Fibroblast of mammary gland (primary cell): ENCODE measurements around the gene RPS6KB2.

Experiments
- DNase-seq: peaks from one replicate; pipeline ENCODE4 v3.0.0-alpha.2; 2010; ENCODE audit warnings: low read depth
- H3K4me3 ChIP-seq: 2 replicates; pipeline ENCODE4 v1.5.1; 2011; ENCODE audit warnings: low read depth, mild to moderate bottlenecking, low read length, moderate library complexity; ENCODE audit not compliant: control insufficient read depth
- TF ChIP-seq, protein P1 (sequence below): conservative IDR thresholded peaks from 2 replicates; pipeline ENCODE4 v1.5.1; 2011; ENCODE audit warnings: low read depth, low read length, inconsistent platforms; ENCODE audit not compliant: control insufficient read depth, insufficient read depth

Gene RPS6KB2

DNA sequence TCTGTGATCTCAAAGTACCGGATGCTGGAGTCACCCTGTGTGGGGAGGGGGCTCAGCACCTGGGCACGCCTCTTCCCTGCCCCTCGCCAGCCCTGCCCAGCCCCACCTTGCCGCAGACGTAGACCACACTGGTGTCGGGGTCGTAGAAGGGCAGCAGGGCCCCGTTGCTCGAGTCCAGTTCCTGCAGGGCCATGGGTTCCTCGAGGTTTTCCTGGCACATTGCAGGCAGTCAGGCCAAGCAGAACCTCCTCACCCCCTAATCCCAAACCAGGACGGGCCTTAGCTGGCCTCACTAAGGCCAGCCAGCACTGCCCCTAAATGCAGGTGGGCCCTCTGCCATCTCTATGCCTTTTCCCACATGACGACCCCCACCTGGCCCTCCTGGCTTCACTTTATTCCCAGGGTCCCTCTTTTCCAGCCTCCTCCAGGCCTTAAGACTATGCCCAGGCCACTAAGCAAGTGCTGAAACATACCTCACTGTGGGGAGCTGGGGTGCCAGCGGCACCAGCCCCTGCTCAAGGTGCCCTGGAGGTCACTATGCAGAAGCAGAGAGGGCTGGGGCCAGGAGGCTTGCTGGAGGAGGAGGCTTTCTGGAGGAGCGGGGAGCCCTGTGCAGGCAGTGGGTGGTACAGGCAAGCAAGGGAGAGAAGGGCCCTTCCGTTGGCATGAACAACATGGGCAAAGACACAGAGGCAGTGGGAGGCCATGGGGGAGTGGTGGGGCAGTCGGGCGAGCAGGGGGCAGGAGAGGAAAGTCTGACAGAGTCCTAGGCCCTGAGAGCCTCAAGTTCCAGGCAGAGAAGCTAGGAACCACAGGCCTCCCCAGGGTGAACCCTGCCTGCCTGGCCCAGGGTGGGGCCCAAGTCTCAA, 12.2 kb downstream of the RPS6KB2 start:
- TF ChIP-seq, protein P1, sequence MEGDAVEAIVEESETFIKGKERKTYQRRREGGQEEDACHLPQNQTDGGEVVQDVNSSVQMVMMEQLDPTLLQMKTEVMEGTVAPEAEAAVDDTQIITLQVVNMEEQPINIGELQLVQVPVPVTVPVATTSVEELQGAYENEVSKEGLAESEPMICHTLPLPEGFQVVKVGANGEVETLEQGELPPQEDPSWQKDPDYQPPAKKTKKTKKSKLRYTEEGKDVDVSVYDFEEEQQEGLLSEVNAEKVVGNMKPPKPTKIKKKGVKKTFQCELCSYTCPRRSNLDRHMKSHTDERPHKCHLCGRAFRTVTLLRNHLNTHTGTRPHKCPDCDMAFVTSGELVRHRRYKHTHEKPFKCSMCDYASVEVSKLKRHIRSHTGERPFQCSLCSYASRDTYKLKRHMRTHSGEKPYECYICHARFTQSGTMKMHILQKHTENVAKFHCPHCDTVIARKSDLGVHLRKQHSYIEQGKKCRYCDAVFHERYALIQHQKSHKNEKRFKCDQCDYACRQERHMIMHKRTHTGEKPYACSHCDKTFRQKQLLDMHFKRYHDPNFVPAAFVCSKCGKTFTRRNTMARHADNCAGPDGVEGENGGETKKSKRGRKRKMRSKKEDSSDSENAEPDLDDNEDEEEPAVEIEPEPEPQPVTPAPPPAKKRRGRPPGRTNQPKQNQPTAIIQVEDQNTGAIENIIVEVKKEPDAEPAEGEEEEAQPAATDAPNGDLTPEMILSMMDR = no peak
- H3K4me3 ChIP-seq = no peak overlapping the region
- no peak for DNase-seq

DNA sequence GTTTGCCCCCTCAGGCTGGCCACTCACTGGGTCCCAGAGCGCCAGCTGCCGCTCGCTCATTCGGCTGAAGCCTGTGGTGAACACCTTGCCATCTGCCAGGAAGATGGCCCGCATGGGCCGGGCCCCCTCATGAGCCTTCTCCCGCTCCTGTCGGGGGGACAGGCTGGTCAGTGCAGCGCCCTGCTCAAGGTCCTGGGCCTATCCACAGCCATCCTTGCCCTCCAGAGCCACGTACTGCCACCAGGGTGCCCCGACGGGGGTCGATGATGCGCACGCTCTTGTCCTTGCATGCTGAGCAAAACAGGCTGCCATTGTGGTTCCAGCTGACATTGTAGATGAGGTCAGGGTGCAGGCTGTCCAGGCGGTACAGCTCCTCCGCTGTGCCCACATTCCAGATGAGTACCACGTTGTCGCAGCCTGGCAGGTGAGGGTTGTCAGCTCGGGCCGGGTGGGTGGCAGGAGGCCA, 12.8 kb downstream of the RPS6KB2 start:
- no peak overlapping the region for H3K4me3 ChIP-seq
- no peak for DNase-seq
- TF ChIP-seq, protein P1 = no peak

DNA sequence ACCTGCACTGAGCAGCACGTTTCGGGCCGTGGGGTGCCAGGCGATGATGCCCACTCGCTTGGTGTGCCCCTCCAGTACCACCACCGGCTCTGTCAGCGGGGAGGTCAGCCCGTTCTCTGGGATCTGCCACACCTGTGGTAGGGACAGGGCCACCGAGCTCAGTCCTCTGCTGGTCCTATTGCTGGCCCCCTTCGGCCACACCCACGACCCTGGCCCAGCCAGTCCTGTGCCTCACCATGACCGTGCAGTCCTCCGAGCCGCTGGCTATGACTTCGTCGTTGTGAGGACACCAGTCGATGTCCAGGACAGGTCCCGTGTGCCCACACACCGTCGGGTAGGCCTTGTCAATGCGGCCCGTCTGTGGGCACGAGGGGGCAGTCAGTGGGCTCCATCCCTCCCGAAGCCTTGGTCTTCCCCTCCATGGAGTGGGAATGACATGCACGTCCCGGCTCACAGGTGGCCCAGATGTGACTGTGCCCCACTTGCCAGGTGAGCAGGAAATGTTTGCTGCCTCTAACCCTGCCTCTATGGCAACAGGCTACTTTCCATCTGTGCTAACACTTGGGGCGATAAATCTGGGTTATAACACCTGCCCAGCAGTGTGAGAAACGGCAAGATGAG, 13.5 kb downstream of the RPS6KB2 start:
- DNase-seq = no peak
- TF ChIP-seq, protein P1 = no peak
- H3K4me3 ChIP-seq = no peak overlapping the region

DNA sequence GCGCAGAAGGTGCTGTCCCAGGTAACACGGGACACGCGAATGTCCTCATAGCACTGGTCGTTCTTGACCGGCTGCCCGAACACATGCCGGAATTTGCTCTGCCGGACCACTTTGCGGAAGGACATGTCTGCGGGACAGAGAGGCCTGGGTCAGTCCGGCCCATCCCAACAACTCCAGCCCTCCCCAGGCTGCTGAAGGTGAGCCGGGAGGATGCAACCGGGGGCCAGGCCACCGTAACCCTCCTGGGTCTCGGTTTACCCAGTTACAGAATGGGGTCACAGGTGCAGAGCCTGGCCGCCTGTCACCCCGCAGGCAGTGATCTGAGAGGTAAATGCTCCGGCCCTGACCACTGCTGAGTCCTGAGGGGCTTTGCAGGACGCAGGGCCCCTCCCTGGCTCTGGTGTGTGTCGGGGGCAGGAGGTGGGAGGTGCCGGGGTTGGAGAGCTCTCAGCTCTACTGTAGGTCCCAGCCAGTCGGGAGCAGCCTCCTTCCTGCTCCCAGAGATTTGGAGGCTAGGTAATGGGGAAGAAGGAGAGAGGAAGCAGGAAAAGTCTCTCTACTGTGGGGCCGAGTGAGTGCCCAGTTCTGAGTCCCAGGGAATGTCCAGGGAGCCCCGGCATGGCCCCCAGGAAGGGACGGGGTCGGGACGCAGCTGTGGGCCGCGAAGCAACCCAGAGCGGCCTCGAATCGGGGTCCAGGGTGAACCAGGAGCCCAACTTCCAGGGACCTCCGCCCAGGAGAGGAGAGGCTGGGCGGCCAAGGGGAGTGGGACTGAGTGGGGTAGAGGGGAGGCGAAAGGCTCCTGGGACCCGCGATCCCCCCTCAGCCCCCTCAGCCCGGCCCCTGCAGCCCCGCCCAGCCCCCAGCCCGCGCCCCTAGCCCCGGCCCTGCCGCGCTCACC, 14.5 kb downstream of the RPS6KB2 start:
- DNase-seq = no peak
- H3K4me3 ChIP-seq = peak overlapping the region; percentile 78
- TF ChIP-seq, protein P1 = no peak

DNA sequence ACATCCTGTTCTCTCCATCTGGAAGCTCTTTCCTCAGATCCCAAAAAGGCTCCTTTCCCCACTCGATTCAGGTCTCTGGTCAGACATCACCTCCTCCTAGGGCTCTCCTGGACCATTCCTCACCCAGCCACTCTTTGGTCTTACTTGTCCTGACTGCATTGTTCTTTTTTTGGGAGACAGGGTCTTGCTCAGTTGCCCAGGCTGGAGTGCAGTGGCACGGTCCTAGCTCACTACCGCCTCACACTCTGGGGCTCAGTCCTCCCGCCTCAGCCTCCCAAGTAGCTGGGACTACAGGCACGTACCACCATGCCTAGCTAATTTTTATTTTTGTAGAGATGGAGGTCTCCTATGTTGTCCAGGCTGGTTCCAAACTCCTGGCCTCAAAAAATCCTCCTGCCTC, 17.2 kb downstream of the RPS6KB2 start:
- H3K4me3 ChIP-seq = no peak overlapping the region
- TF ChIP-seq, protein P1 = no peak
- DNase-seq = no peak

DNA sequence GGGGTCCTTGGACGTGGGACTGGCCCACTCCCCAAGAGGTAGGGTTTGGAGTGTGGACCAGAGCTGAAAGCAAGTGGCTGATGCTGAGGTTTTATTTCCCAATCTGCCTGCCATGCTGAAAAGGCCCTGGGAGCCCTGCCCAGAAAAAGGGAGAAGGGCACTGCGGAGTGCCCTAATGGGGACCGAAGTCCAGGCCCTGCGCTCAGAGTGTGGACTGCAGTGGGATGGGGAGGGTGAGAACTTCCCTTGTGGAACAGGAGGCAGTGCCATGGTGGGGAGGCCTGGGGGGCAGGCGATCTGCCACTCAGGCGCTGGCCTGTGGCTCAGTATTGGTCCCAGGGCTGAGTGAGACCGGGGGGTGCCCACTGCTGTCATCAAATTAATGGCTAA, 19.9 kb downstream of the RPS6KB2 start:
- DNase-seq = no peak

More for the DNA sequence above, 19.9 kb downstream of the RPS6KB2 start:
- H3K4me3 ChIP-seq = no peak overlapping the region
- TF ChIP-seq, protein P1 = no peak
